ENCODE data around the gene FGD5.

FGD5 gene

GRCh38 chr3:14837878-14838258 lies 19.1 kb downstream of the FGD5 start:
- H3K4ac ChIP-seq (ENCODE audit: low read length): no peak overlapping the region
- H3K36me3 ChIP-seq (replicated peaks in 1 of 2; ENCODE audit: control insufficient read depth in 2 of 2, insufficient read depth in 2 of 2, low read length in 2 of 2): no peaks in the 10 kb centered on the region
- H3K4me3 ChIP-seq (ENCODE audit: low read length in 2 of 2): no peak overlapping the region
- H3K9me3 ChIP-seq (replicated peaks in 1 of 2; ENCODE audit: control insufficient read depth in 2 of 2, insufficient read depth in 1 of 2, low read depth in 1 of 2, low read length in 2 of 2): no peaks in the 10 kb centered on the region
- no peak overlapping the region for H2AFZ ChIP-seq (ENCODE audit: low read length)
- H2AK5ac ChIP-seq (ENCODE audit: low read depth, low read length): no peak overlapping the region
- no peak overlapping the region for H3K4me2 ChIP-seq (ENCODE audit: insufficient read depth, low read length, poor library complexity, severe bottlenecking)
- no peak overlapping the region for H3K14ac ChIP-seq (ENCODE audit: low read length)
- no peak overlapping the region for H2BK12ac ChIP-seq (ENCODE audit: low read length)
- no peak overlapping the region for H3K9ac ChIP-seq (ENCODE audit: low read depth, low read length, poor library complexity)
- H3K18ac ChIP-seq (ENCODE audit: low read length): peak overlapping the region; percentile 76
- H2BK15ac ChIP-seq (ENCODE audit: low read length): no peak overlapping the region
- H3K4me1 ChIP-seq (ENCODE audit: control insufficient read depth in 2 of 2, insufficient read depth in 1 of 2, low read depth in 1 of 2, low read length in 2 of 2): peaks cover 0 to 21% of the 10 kb centered on the region in 2 donors
- no CpG with 5 or more reads among the region's 5 CpGs for WGBS, 2 donors (ENCODE audit: extremely low coverage in 2 of 2, insufficient read length in 2 of 2, insufficient replicate concordance in 1 of 2)
- H3K27me3 ChIP-seq (ENCODE audit: control insufficient read depth in 3 of 3, insufficient read depth in 3 of 3, low read depth in 1 of 3, low read length in 3 of 3): peaks cover 0 to 56% (median 5%) of the 10 kb centered on the region in 3 experiments
- peak overlapping the region; percentile 26 for H2BK5ac ChIP-seq (ENCODE audit: low read length)
- no peak overlapping the region for H3K27ac ChIP-seq (replicated peaks; ENCODE audit: low read length)
- H4K8ac ChIP-seq (ENCODE audit: low read depth, low read length): no peak overlapping the region
- DNase-seq (ENCODE audit: low spot score): no peak
- H4K91ac ChIP-seq (ENCODE audit: low read depth, low read length, poor library complexity): no peak overlapping the region
- H3K79me1 ChIP-seq (ENCODE audit: low read depth, low read length): no peaks in the 10 kb centered on the region
- H2BK120ac ChIP-seq (ENCODE audit: low read depth, low read length): no peak overlapping the region
- no peak overlapping the region for H3K23ac ChIP-seq (ENCODE audit: low read depth, low read length, poor library complexity)

DNA sequence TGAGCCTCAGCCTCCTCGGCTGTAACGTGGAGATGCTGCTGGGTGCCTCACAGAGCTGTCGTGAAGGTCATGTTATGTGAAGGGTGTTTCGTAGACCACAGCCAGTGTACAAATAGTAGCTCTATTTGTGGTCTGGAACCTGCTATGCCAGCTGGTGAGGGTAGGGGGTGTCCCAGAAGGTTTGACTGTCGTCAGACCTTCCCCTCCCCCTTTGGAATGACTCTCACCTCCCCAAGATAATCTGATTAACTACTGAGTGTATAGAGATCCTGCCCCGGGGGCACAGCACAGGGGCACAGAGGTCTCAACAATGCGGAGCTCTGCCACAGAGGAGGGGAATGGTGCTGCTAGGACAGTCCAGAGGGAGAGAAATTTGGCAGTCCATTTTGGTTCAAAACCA lies 20.5 kb downstream of the FGD5 start:
- H2AK5ac ChIP-seq (ENCODE audit: low read depth, low read length): no peak overlapping the region
- no peak overlapping the region for H3K27ac ChIP-seq (replicated peaks; ENCODE audit: low read length)
- H3K36me3 ChIP-seq (replicated peaks in 1 of 2; ENCODE audit: control insufficient read depth in 2 of 2, insufficient read depth in 2 of 2, low read length in 2 of 2): no peaks in the 10 kb centered on the region
- H2BK12ac ChIP-seq (ENCODE audit: low read length): no peak overlapping the region
- H3K79me1 ChIP-seq (ENCODE audit: low read depth, low read length): no peaks in the 10 kb centered on the region
- H2AFZ ChIP-seq (ENCODE audit: low read length): no peak overlapping the region
- H2BK5ac ChIP-seq (ENCODE audit: low read length): no peak overlapping the region
- no peak overlapping the region for H3K4ac ChIP-seq (ENCODE audit: low read length)
- H3K27me3 ChIP-seq (ENCODE audit: control insufficient read depth in 3 of 3, insufficient read depth in 3 of 3, low read depth in 1 of 3, low read length in 3 of 3): peaks cover 0 to 51% (median 5%) of the 10 kb centered on the region in 3 experiments
- no peak overlapping the region for H3K14ac ChIP-seq (ENCODE audit: low read length)
- no peak overlapping the region for H3K4me2 ChIP-seq (ENCODE audit: insufficient read depth, low read length, poor library complexity, severe bottlenecking)
- no peak overlapping the region for H3K4me3 ChIP-seq (ENCODE audit: low read length in 2 of 2)
- H4K8ac ChIP-seq (ENCODE audit: low read depth, low read length): no peak overlapping the region
- H3K9ac ChIP-seq (ENCODE audit: low read depth, low read length, poor library complexity): no peak overlapping the region
- peaks cover 0 to 21% of the 10 kb centered on the region in 2 donors for H3K4me1 ChIP-seq (ENCODE audit: control insufficient read depth in 2 of 2, insufficient read depth in 1 of 2, low read depth in 1 of 2, low read length in 2 of 2)
- WGBS, 2 donors (ENCODE audit: extremely low coverage in 2 of 2, insufficient read length in 2 of 2, insufficient replicate concordance in 1 of 2): no CpG with 5 or more reads among the region's 7 CpGs
- no peak overlapping the region for H3K18ac ChIP-seq (ENCODE audit: low read length)
- DNase-seq (ENCODE audit: low spot score): peak; percentile 37
- H3K23ac ChIP-seq (ENCODE audit: low read depth, low read length, poor library complexity): no peak overlapping the region
- H4K91ac ChIP-seq (ENCODE audit: low read depth, low read length, poor library complexity): no peak overlapping the region
- no peaks in the 10 kb centered on the region for H3K9me3 ChIP-seq (replicated peaks in 1 of 2; ENCODE audit: control insufficient read depth in 2 of 2, insufficient read depth in 1 of 2, low read depth in 1 of 2, low read length in 2 of 2)
- H2BK120ac ChIP-seq (ENCODE audit: low read depth, low read length): no peak overlapping the region
- H2BK15ac ChIP-seq (ENCODE audit: low read length): no peak overlapping the region

DNA sequence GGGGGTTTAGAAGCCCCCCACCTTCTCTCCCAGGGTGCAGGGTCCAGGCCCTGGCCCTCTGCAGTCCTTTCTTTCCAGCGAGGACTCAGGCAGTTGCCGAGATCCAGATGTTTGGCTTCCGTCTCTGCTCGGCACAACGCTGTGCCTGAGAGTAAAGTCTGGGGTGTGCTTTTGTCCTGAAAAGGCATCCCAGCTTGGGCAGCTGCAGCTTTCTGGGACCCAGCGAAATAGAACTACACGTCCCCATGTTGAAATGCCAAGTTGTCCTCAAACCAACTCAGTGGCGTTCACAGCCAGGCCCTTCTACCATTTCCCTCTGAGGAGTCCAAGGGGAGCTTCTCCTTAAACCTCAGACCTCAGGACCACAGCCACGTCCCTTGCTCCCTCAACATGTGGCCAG lies 23.1 kb downstream of the FGD5 start:
- H3K79me1 ChIP-seq (ENCODE audit: low read depth, low read length): no peaks in the 10 kb centered on the region
- H3K27ac ChIP-seq (replicated peaks; ENCODE audit: low read length): no peak overlapping the region
- no peak overlapping the region for H3K4me2 ChIP-seq (ENCODE audit: insufficient read depth, low read length, poor library complexity, severe bottlenecking)
- no peaks in the 10 kb centered on the region for H3K36me3 ChIP-seq (replicated peaks in 1 of 2; ENCODE audit: control insufficient read depth in 2 of 2, insufficient read depth in 2 of 2, low read length in 2 of 2)
- H3K27me3 ChIP-seq (ENCODE audit: control insufficient read depth in 3 of 3, insufficient read depth in 3 of 3, low read depth in 1 of 3, low read length in 3 of 3): peaks cover 0 to 56% (median 2%) of the 10 kb centered on the region in 3 experiments
- peak overlapping the region; percentile 20 for H3K18ac ChIP-seq (ENCODE audit: low read length)
- no peak overlapping the region for H2AFZ ChIP-seq (ENCODE audit: low read length)
- no peak for DNase-seq (ENCODE audit: low spot score)
- no peak overlapping the region for H3K4me3 ChIP-seq (ENCODE audit: low read length in 2 of 2)
- H2BK15ac ChIP-seq (ENCODE audit: low read length): no peak overlapping the region
- no peak overlapping the region for H3K23ac ChIP-seq (ENCODE audit: low read depth, low read length, poor library complexity)
- H3K14ac ChIP-seq (ENCODE audit: low read length): no peak overlapping the region
- no peak overlapping the region for H2AK5ac ChIP-seq (ENCODE audit: low read depth, low read length)
- H4K8ac ChIP-seq (ENCODE audit: low read depth, low read length): no peak overlapping the region
- H4K91ac ChIP-seq (ENCODE audit: low read depth, low read length, poor library complexity): no peak overlapping the region
- no peak overlapping the region for H3K9ac ChIP-seq (ENCODE audit: low read depth, low read length, poor library complexity)
- no peak overlapping the region for H3K4ac ChIP-seq (ENCODE audit: low read length)
- no peak overlapping the region for H2BK12ac ChIP-seq (ENCODE audit: low read length)
- peaks cover 0 to 21% of the 10 kb centered on the region in 2 donors for H3K4me1 ChIP-seq (ENCODE audit: control insufficient read depth in 2 of 2, insufficient read depth in 1 of 2, low read depth in 1 of 2, low read length in 2 of 2)
- no peak overlapping the region for H2BK5ac ChIP-seq (ENCODE audit: low read length)
- no peaks in the 10 kb centered on the region for H3K9me3 ChIP-seq (replicated peaks in 1 of 2; ENCODE audit: control insufficient read depth in 2 of 2, insufficient read depth in 1 of 2, low read depth in 1 of 2, low read length in 2 of 2)
- no CpG with 5 or more reads among the region's 9 CpGs for WGBS, 2 donors (ENCODE audit: extremely low coverage in 2 of 2, insufficient read length in 2 of 2, insufficient replicate concordance in 1 of 2)
- H2BK120ac ChIP-seq (ENCODE audit: low read depth, low read length): no peak overlapping the region

DNA sequence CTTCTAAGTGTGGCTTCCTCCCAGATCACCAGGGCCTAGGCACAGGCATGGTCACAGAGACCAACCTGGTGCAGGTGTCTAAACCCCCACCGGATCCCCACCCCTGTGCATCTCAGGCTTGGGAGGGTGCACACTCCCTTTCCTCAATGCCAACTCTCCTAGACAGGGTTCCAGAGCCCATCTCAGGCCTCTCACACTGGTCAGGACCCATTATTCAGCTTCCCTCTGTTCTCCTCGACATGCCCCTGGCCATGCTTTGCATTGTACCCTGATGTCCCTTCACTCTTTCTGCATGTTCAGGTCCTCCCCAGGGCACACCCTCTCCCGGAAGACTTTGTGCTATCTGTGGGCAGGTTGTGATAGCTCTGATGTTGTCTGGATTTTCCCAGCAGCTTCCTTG lies 23.5 kb downstream of the FGD5 start:
- Histone ChIP-seq H3K79me1 (ENCODE audit: low read depth, low read length) (no peaks in the 10 kb centered on the region), H3K27me3 (ENCODE audit: control insufficient read depth in 3 of 3, insufficient read depth in 3 of 3, low read depth in 1 of 3, low read length in 3 of 3) (peaks cover 0 to 56% (median 2%) of the 10 kb centered on the region in 3 experiments)
- WGBS, 2 donors (ENCODE audit: extremely low coverage in 2 of 2, insufficient read length in 2 of 2, insufficient replicate concordance in 1 of 2): no CpG with 5 or more reads among the region's 3 CpGs

More for the DNA sequence above, 23.5 kb downstream of the FGD5 start:
- Histone ChIP-seq H2BK5ac (ENCODE audit: low read length) (no peak overlapping the region), H3K9ac (ENCODE audit: low read depth, low read length, poor library complexity) (no peak overlapping the region), H4K8ac (ENCODE audit: low read depth, low read length) (no peak overlapping the region), H3K4me3 (ENCODE audit: low read length in 2 of 2) (no peak overlapping the region), H3K9me3 (replicated peaks in 1 of 2; ENCODE audit: control insufficient read depth in 2 of 2, insufficient read depth in 1 of 2, low read depth in 1 of 2, low read length in 2 of 2) (no peaks in the 10 kb centered on the region), H3K36me3 (replicated peaks in 1 of 2; ENCODE audit: control insufficient read depth in 2 of 2, insufficient read depth in 2 of 2, low read length in 2 of 2) (no peaks in the 10 kb centered on the region), H2BK120ac (ENCODE audit: low read depth, low read length) (no peak overlapping the region), H3K4ac (ENCODE audit: low read length) (no peak overlapping the region), H2BK15ac (ENCODE audit: low read length) (no peak overlapping the region), H2BK12ac (ENCODE audit: low read length) (no peak overlapping the region), H3K18ac (ENCODE audit: low read length) (peak overlapping the region; percentile 28), H3K4me1 (ENCODE audit: control insufficient read depth in 2 of 2, insufficient read depth in 1 of 2, low read depth in 1 of 2, low read length in 2 of 2) (peaks cover 0 to 18% of the 10 kb centered on the region in 2 donors), H3K23ac (ENCODE audit: low read depth, low read length, poor library complexity) (no peak overlapping the region), H2AK5ac (ENCODE audit: low read depth, low read length) (no peak overlapping the region), H4K91ac (ENCODE audit: low read depth, low read length, poor library complexity) (no peak overlapping the region), H3K4me2 (ENCODE audit: insufficient read depth, low read length, poor library complexity, severe bottlenecking) (no peak overlapping the region), H3K14ac (ENCODE audit: low read length) (no peak overlapping the region), H2AFZ (ENCODE audit: low read length) (no peak overlapping the region), H3K27ac (replicated peaks; ENCODE audit: low read length) (no peak overlapping the region)
- no peak for DNase-seq (ENCODE audit: low spot score)

Data from neuronal stem cell (in vitro differentiated cells).